Central memory CD8-positive, alpha-beta T cell (primary cell): ENCODE measurements around the gene PRKAA1.

Experiments
- ATAC-seq: fragments of 150-1000 bp; cut with Tn5 transposase; replicated peaks from 2 replicates; pipeline ENCODE4 v1.10.0; 2022; ENCODE audit warnings: mild to moderate bottlenecking, moderate FRiP score, moderate number of reproducible peaks; ENCODE audit not compliant: poor library complexity, severe bottlenecking; ENCODE audit errors: extremely low read depth
- DNase-seq, 2 donors: peaks; one replicate each; pipeline ENCODE4 v3.0.0; 2021; ENCODE audit warnings: low spot score in 2 of 2
- H3K27ac Mint-ChIP-seq: one replicate; pipeline ENCODE4 v1.8.0; 2022; ENCODE audit warnings: low read depth, mild to moderate bottlenecking, moderate library complexity, mixed read lengths
- H3K27me3 Mint-ChIP-seq: one replicate; pipeline ENCODE4 v1.8.0; 2022; ENCODE audit warnings: mixed read lengths
- H3K36me3 Mint-ChIP-seq: one replicate; pipeline ENCODE4 v1.8.0; 2022; ENCODE audit warnings: mild to moderate bottlenecking, moderate library complexity, mixed read lengths; ENCODE audit not compliant: insufficient read depth
- H3K4me1 Mint-ChIP-seq: one replicate; pipeline ENCODE4 v1.8.0; 2022; ENCODE audit warnings: mixed read lengths
- H3K4me3 Mint-ChIP-seq: one replicate; pipeline ENCODE4 v1.8.0; 2022; ENCODE audit warnings: mild to moderate bottlenecking, moderate library complexity, mixed read lengths
- H3K9me3 Mint-ChIP-seq: one replicate; pipeline ENCODE4 v1.8.0; 2022; ENCODE audit warnings: mixed read lengths

PRKAA1 gene

GRCh38 chr5:40798012-40798800 lies at the start of gene PRKAA1:
Gene PRKAA1 (minus strand): TSS chr5:40798374. CDS start chr5:40798189, 185 bp downstream.
- Mint-ChIP-seq H3K4me3 (peak within 1 kb of the TSS; percentile 91), H3K36me3 (peaks cover 7% of the 10 kb centered on the region), H3K27me3 (no peaks in the 10 kb centered on the region), H3K27ac (peak within 1 kb of the TSS; percentile 82), H3K9me3 (no peaks in the 10 kb centered on the region), H3K4me1 (peaks cover 28% of the 10 kb centered on the region)
- peak; percentile 93 for ATAC-seq
- peak; percentile 81 to 84 for DNase-seq

GRCh38 chr5:40847525-40847924 lies 49.4 kb upstream of the PRKAA1 start:
- Mint-ChIP-seq H3K4me3 (no peak overlapping the region), H3K27ac (no peak overlapping the region), H3K9me3 (no peaks in the 10 kb centered on the region), H3K36me3 (peaks cover 2% of the 10 kb centered on the region), H3K4me1 (peaks cover 5% of the 10 kb centered on the region), H3K27me3 (peaks cover 34% of the 10 kb centered on the region)
- ATAC-seq (no peak), DNase-seq (no peak)

- no peak overlapping the region for H3K27ac Mint-ChIP-seq
- ATAC-seq = no peak
- no peaks in the 10 kb centered on the region for H3K9me3 Mint-ChIP-seq
- H3K36me3 Mint-ChIP-seq = peaks cover 5% of the 10 kb centered on the region
- DNase-seq = no peak
- no peak overlapping the region for H3K4me3 Mint-ChIP-seq
- peaks cover 8% of the 10 kb centered on the region for H3K4me1 Mint-ChIP-seq
- peaks cover 39% of the 10 kb centered on the region for H3K27me3 Mint-ChIP-seq
These were observed 48.2 kb upstream of the PRKAA1 start for GRCh38 chr5:40846371-40846770.

GRCh38 chr5:40844565-40844964 lies 46.4 kb upstream of the PRKAA1 start:
- peaks cover 5% of the 10 kb centered on the region for H3K36me3 Mint-ChIP-seq
- ATAC-seq (no peak), DNase-seq (no peak)
- no peak overlapping the region for H3K4me3 Mint-ChIP-seq
- peaks cover 14% of the 10 kb centered on the region for H3K4me1 Mint-ChIP-seq
- H3K27ac Mint-ChIP-seq = no peak overlapping the region
- H3K27me3 Mint-ChIP-seq = peaks cover 38% of the 10 kb centered on the region
- no peaks in the 10 kb centered on the region for H3K9me3 Mint-ChIP-seq

- Mint-ChIP-seq H3K4me3 (no peak overlapping the region), H3K27ac (no peak overlapping the region), H3K4me1 (peaks cover 10% of the 10 kb centered on the region), H3K9me3 (no peaks in the 10 kb centered on the region), H3K36me3 (peaks cover 5% of the 10 kb centered on the region), H3K27me3 (peaks cover 33% of the 10 kb centered on the region)
- ATAC-seq (no peak), DNase-seq (no peak)
These were observed 44.2 kb upstream of the PRKAA1 start for GRCh38 chr5:40842351-40842750.

- Mint-ChIP-seq H3K36me3 (peaks cover 5% of the 10 kb centered on the region), H3K27me3 (peaks cover 30% of the 10 kb centered on the region), H3K4me3 (peak within 1 kb of the TSS; percentile 81), H3K9me3 (no peaks in the 10 kb centered on the region), H3K27ac (peak within 1 kb of the TSS; percentile 93), H3K4me1 (peaks cover 9% of the 10 kb centered on the region)
- DNase-seq (no peak), ATAC-seq (no peak)
These were observed 43.1 kb upstream of the PRKAA1 start, which contains the start of gene CARD6 for GRCh38 chr5:40841068-40841805. Gene CARD6 (plus strand): TSS chr5:40841367. CDS start chr5:40841383, 16 bp downstream.

- no peak for ATAC-seq
- Mint-ChIP-seq H3K4me3 (no peak overlapping the region), H3K9me3 (no peaks in the 10 kb centered on the region), H3K36me3 (peaks cover 29% of the 10 kb centered on the region), H3K27me3 (peaks cover 14% of the 10 kb centered on the region), H3K27ac (no peak overlapping the region), H3K4me1 (peaks cover 26% of the 10 kb centered on the region)
- DNase-seq = no peak
These were observed 39.9 kb upstream of the PRKAA1 start for GRCh38 chr5:40838086-40838485.

- Mint-ChIP-seq H3K36me3 (peaks cover 55% of the 10 kb centered on the region), H3K27ac (peak within 1 kb of the TSS; percentile 90), H3K4me3 (peak within 1 kb of the TSS; percentile 94), H3K9me3 (no peaks in the 10 kb centered on the region), H3K27me3 (no peaks in the 10 kb centered on the region), H3K4me1 (peaks cover 35% of the 10 kb centered on the region)
- ATAC-seq = peak; percentile 91
- DNase-seq = peak; percentile 74 to 84
These were observed 36.9 kb upstream of the PRKAA1 start, which contains the start of gene RPL37 for GRCh38 chr5:40834849-40835787. Gene RPL37 (minus strand): TSS chr5:40835222. CDS start chr5:40835185, 37 bp downstream.

- ATAC-seq (peak; percentile 72), DNase-seq (peak; percentile 48 to 70)
- Mint-ChIP-seq H3K36me3 (peaks cover 58% of the 10 kb centered on the region), H3K27ac (peak overlapping the region; percentile 90), H3K4me3 (peak overlapping the region; percentile 94), H3K4me1 (peaks cover 38% of the 10 kb centered on the region), H3K27me3 (no peaks in the 10 kb centered on the region), H3K9me3 (no peaks in the 10 kb centered on the region)
These were observed 36.2 kb upstream of the PRKAA1 start for GRCh38 chr5:40834391-40834848.

- Mint-ChIP-seq H3K9me3 (no peaks in the 10 kb centered on the region), H3K4me3 (peak overlapping the region; percentile 94), H3K27ac (peak overlapping the region; percentile 90), H3K36me3 (peaks cover 65% of the 10 kb centered on the region), H3K27me3 (no peaks in the 10 kb centered on the region), H3K4me1 (peaks cover 44% of the 10 kb centered on the region)
- ATAC-seq (no peak), DNase-seq (no peak)
These were observed 35.6 kb upstream of the PRKAA1 start for GRCh38 chr5:40833712-40834229.

- Mint-ChIP-seq H3K9me3 (no peaks in the 10 kb centered on the region), H3K27me3 (no peaks in the 10 kb centered on the region), H3K4me1 (peaks cover 54% of the 10 kb centered on the region), H3K27ac (peak overlapping the region; percentile 90), H3K36me3 (peaks cover 77% of the 10 kb centered on the region), H3K4me3 (peak overlapping the region; percentile 94)
- no peak for ATAC-seq
- DNase-seq = no peak
These were observed 34.2 kb upstream of the PRKAA1 start for GRCh38 chr5:40832345-40832744.
